ENCODE results near the gene RIN3. TPM values are rescaled to one million over a fixed set of nuclear protein-coding genes. Genes with fewer than 3 reads are reported as not detected.

RIN3 gene
- total RNA-seq, 2 experiments from 2014 or later: 15.8 to 16.0 TPM

DNA sequence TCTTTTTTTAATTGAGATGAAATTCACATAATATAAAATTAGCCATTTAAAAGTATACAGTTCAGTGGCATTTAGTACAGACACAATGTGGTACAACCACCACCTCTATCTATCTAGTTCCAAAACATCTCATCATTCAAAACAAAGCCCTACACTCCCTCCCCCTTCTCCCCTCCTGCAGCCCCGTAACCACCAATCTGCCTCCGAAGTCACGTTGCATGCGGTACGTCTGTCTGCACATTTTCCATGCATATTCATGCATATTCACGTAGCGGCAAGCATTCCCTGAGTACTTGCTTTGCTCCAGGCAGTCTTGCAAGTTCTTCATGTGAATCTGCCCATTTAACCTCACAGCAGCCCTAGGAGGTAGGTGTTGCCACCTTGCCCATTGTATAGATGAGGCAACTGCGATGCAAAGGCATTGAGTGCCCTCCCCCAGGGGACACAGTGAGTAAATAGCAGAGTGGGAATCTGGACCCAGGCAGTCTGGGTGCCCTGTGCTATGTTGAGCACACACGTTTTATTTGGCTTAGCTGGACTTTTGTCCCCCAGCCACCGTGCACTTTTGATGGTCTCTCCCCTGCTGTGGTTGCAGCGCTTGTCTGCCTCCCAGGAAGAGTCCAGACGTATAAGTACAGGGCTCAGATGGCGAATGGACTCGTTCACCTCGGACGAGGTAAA lies 43.4 kb downstream of the RIN3 start:
- DNase-seq: no peak
- Mint-ChIP-seq H3K27ac (no peak overlapping the region), H3K36me3 (ENCODE audit: low read depth) (peaks cover 2% of the 10 kb centered on the region), H3K4me1 (ENCODE audit: low read depth) (peaks cover 55% of the 10 kb centered on the region), H3K27me3 (ENCODE audit: low read depth) (no peaks in the 10 kb centered on the region), H3K9me3 (no peaks in the 10 kb centered on the region), H3K4me3 (no peak overlapping the region)
- intact Hi-C loops (cut with micrococcal nuclease): loop anchor here (1.0 to 2.0 kb wide), 2 partner anchors 22 to 29 kb away; no protein-coding TSS in a partner anchor
- CTCF ChIA-PET: interaction anchor here (0.6 kb wide), 1 partner anchor 123 kb away, joined by 3 read pairs; no protein-coding TSS in a partner anchor

GRCh38 chr14:92557544-92557912 lies 43.9 kb downstream of the RIN3 start:
- intact Hi-C loops (cut with micrococcal nuclease): loop anchor here (2.0 kb wide), 1 partner anchor 23 kb away; no protein-coding TSS in a partner anchor
- Mint-ChIP-seq H3K27me3 (ENCODE audit: low read depth) (no peaks in the 10 kb centered on the region), H3K36me3 (ENCODE audit: low read depth) (peaks cover 2% of the 10 kb centered on the region), H3K9me3 (no peaks in the 10 kb centered on the region), H3K4me1 (ENCODE audit: low read depth) (peaks cover 58% of the 10 kb centered on the region), H3K27ac (no peak overlapping the region), H3K4me3 (no peak overlapping the region)
- CTCF ChIA-PET: no interaction called here
- DNase-seq: no peak

GRCh38 chr14:92558319-92558718 lies 44.7 kb downstream of the RIN3 start:
- Mint-ChIP-seq H3K4me3 (no peak overlapping the region), H3K27me3 (ENCODE audit: low read depth) (no peaks in the 10 kb centered on the region), H3K27ac (no peak overlapping the region), H3K4me1 (ENCODE audit: low read depth) (peaks cover 64% of the 10 kb centered on the region), H3K36me3 (ENCODE audit: low read depth) (peaks cover 2% of the 10 kb centered on the region), H3K9me3 (no peaks in the 10 kb centered on the region)
- no peak for DNase-seq
- CTCF ChIA-PET: no interaction called here
- intact Hi-C loops (cut with micrococcal nuclease): no loop called here

GRCh38 chr14:92559486-92559885 lies 45.9 kb downstream of the RIN3 start:
- H3K9me3 Mint-ChIP-seq: no peaks in the 10 kb centered on the region
- H3K27me3 Mint-ChIP-seq (ENCODE audit: low read depth): no peaks in the 10 kb centered on the region
- peaks cover 2% of the 10 kb centered on the region for H3K36me3 Mint-ChIP-seq (ENCODE audit: low read depth)
- intact Hi-C loops (cut with micrococcal nuclease): no loop called here
- CTCF ChIA-PET: interaction anchor here (0.6 kb wide), 1 partner anchor 95 kb away, joined by 8 read pairs; no protein-coding TSS in a partner anchor
- H3K27ac Mint-ChIP-seq: no peak overlapping the region
- DNase-seq: no peak
- H3K4me1 Mint-ChIP-seq (ENCODE audit: low read depth): peaks cover 70% of the 10 kb centered on the region
- H3K4me3 Mint-ChIP-seq: no peak overlapping the region

- peaks cover 2% of the 10 kb centered on the region for H3K36me3 Mint-ChIP-seq (ENCODE audit: low read depth)
- CTCF ChIA-PET: no interaction called here
These were observed 46.7 kb downstream of the RIN3 start for GRCh38 chr14:92560106-92560865.

DNA sequence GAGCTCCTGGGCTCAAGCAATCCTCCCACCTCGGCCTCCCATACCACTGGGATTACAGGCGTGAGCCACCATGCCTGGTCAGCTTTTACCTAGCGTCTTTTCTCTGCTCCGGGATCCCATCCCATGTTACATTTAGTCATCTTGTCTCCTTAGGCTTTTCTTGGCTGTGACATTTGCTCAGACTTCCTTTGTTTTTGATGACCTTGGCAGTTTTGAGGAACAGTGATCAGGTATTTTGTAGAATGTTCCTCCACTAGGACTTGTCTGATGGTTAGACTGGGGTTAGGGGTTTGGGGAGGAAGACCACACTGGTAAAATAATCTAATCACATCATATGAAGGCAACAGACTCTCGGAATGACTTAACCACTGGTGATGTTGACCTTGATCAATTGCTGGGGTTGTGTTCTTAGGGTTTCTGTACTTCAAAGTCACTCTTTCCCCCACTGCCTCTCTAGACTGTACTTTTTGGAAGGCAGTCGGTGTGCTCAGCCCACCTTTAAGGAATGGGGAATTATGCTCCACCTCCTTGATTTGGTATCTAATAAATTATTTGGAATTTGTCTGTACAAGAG lies 48.4 kb downstream of the RIN3 start:
- Mint-ChIP-seq H3K4me3 (no peak overlapping the region), H3K27ac (no peak overlapping the region), H3K4me1 (ENCODE audit: low read depth) (peaks cover 49% of the 10 kb centered on the region), H3K36me3 (ENCODE audit: low read depth) (peaks cover 7% of the 10 kb centered on the region), H3K9me3 (peaks cover 3% of the 10 kb centered on the region), H3K27me3 (ENCODE audit: low read depth) (no peaks in the 10 kb centered on the region)
- CTCF ChIA-PET: no interaction called here
- intact Hi-C loops (cut with micrococcal nuclease): no loop called here
- no peak for DNase-seq

More at GRCh38 chr14:92560106-92560865, 46.7 kb downstream of the RIN3 start:
- Mint-ChIP-seq H3K9me3 (no peaks in the 10 kb centered on the region), H3K27me3 (ENCODE audit: low read depth) (no peaks in the 10 kb centered on the region), H3K4me1 (ENCODE audit: low read depth) (peaks cover 66% of the 10 kb centered on the region), H3K27ac (no peak overlapping the region), H3K4me3 (no peak overlapping the region)
- peak; percentile 74 for DNase-seq
- intact Hi-C loops (cut with micrococcal nuclease): no loop called here

DNA sequence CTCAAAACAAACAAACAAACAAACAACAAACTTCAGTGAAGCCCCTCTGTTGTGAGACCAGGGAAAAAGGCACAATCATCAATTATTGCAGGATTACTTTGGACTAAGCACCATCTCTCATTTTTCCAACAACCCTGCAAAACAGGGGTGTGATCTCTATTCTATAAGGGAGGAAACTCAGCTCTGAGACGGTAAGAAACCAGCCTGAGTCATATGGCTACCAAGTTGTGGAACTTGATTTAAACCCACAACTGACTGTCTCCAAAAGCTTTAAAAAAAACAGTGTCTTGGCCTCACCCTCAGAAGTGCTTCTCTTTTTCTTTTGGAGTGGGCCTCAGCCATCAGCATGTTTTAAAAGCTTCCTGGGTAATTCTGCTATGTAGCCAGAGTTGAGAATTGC lies 49.8 kb downstream of the RIN3 start:
- Mint-ChIP-seq H3K36me3 (ENCODE audit: low read depth) (peaks cover 15% of the 10 kb centered on the region), H3K9me3 (peaks cover 10% of the 10 kb centered on the region), H3K4me1 (ENCODE audit: low read depth) (peaks cover 42% of the 10 kb centered on the region), H3K4me3 (no peak overlapping the region), H3K27ac (no peak overlapping the region), H3K27me3 (ENCODE audit: low read depth) (no peaks in the 10 kb centered on the region)
- peak; percentile 53 for DNase-seq
- CTCF ChIA-PET: interaction anchor here (0.6 to 1.3 kb wide), 4 partner anchors 14 to 162 kb away, joined by 3 to 6 read pairs (median 4); no protein-coding TSS in a partner anchor
- intact Hi-C loops (cut with micrococcal nuclease): no loop called here

DNA sequence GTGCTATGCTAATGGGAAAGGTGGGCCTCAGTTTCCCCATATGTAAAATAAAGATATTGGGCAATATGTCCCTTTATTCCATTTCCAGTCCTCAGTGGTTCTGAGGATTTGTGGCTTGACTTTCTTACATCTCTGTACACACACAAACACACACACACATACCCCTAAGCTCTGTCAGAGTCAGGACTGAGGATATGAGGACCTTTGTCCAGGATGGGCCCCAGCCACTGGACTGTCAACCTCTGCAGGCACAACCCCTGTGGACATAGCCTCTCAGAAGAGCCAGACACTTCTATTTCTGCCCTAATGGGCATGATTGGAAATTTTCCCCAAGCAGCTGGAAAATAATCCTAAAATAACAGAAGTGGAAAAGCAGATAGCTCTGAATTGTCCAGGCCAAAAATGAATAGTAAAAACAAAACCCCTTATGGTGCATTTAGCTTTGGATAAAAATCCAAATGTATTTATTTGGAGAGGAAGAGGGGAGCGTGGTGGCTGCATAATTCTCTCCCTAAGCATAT lies 50.2 kb downstream of the RIN3 start:
- Mint-ChIP-seq H3K36me3 (ENCODE audit: low read depth) (peaks cover 13% of the 10 kb centered on the region), H3K9me3 (peaks cover 10% of the 10 kb centered on the region), H3K27me3 (ENCODE audit: low read depth) (no peaks in the 10 kb centered on the region), H3K4me1 (ENCODE audit: low read depth) (peaks cover 45% of the 10 kb centered on the region), H3K4me3 (no peak overlapping the region), H3K27ac (no peak overlapping the region)
- intact Hi-C loops (cut with micrococcal nuclease): no loop called here
- CTCF ChIA-PET: interaction anchor here (0.6 to 1.3 kb wide), 5 partner anchors 10 to 161 kb away, joined by 3 to 6 read pairs (median 4); no protein-coding TSS in a partner anchor
- DNase-seq: no peak

DNA sequence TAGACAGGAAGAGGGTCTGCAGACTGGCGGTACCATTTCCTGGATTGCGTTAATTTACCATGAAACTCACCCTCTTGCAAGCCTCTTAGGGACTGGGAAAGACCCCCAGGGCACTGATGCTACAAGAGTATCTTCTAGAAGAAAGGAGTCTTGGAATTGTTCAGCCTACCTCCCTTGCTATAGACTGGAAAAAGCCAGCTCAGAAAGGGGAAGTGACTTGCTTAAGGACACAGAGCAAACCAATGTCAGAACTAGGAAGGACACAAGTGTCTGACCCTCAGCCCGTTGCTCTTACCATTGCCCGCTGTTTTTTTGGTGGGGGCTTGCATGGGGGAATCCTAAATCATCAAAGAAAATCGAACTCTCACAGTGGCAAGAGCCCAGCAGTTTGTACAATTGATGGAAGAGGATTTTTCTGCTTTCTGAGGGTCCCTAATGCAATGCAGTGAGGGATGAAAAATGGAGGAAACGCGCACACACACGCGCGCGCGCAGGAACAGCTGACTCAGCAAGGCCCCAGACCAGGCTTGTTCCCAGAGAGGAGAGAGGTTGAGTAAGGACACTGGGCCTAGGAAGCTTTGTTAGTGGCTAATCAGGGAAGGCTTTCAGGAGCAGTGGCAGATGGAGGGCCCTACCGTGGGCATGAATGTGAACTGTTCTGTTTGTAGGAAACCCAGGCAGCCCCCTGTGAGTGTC lies 50.9 kb downstream of the RIN3 start:
- peaks cover 13% of the 10 kb centered on the region for H3K36me3 Mint-ChIP-seq (ENCODE audit: low read depth)
- H3K27me3 Mint-ChIP-seq (ENCODE audit: low read depth): no peaks in the 10 kb centered on the region
- intact Hi-C loops (cut with micrococcal nuclease): no loop called here
- H3K4me3 Mint-ChIP-seq: no peak overlapping the region
- CTCF ChIA-PET: interaction anchor here (1.0 to 1.3 kb wide), 4 partner anchors 10 to 51 kb away, joined by 3 to 6 read pairs (median 4); no protein-coding TSS in a partner anchor
- no peak overlapping the region for H3K27ac Mint-ChIP-seq
- H3K9me3 Mint-ChIP-seq: peaks cover 10% of the 10 kb centered on the region
- H3K4me1 Mint-ChIP-seq (ENCODE audit: low read depth): peaks cover 46% of the 10 kb centered on the region
- DNase-seq: no peak

DNA sequence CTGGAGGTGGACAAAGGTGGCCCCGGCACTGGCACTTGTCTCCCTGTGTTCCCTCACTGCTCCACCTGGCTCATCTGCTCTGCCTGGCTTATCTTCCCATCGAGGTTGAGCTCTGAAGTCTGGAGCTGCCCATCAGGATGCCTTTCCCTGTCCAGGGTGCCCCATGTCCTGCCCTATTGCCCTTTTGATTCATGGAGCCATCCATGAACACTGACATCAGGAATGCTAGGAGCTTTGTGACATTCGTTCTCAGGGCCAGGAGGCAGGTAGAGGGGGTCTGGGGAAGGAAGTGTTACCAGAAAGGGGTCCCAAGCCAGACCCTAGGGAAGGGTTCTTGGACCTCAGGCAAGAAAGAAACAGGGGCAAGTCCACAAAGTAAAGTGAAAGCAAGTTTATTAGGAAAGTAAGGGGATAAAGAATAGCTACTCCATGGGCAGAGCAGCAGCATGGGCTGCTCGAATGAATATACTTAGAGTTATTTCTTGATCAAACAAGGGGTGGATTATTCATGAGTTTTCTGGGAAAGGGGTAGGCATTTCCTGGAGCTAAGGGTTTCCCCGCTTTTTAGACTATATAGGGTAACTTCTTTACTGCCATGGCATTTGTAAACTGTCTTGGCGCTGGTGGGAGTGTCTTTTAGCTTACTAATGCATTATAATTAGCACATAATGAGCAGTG lies 51.6 kb downstream of the RIN3 start:
- H3K36me3 Mint-ChIP-seq (ENCODE audit: low read depth): peaks cover 13% of the 10 kb centered on the region
- H3K4me1 Mint-ChIP-seq (ENCODE audit: low read depth): peaks cover 43% of the 10 kb centered on the region
- no peak overlapping the region for H3K27ac Mint-ChIP-seq

DNA sequence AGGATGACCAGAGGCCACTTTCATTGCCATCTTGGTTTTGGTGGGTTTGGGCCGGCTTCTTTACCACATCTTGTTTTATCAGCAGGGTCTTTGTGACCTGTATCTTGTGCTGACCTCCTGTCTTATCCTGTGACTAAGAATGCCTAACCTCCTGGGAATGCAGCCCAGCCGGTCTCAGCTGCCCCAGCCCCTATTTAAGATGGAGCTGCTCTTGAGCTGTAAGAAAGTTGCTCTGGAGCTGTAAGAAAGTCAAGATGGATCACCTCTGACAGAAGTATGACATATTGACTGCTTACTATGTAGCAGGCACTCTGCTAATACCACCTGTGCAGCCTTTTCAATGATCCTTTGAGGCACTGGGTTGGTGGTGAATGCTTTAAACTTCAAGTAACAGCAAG lies 52.1 kb downstream of the RIN3 start:
- Mint-ChIP-seq H3K27ac (no peak overlapping the region), H3K9me3 (peaks cover 10% of the 10 kb centered on the region), H3K4me3 (no peak overlapping the region), H3K27me3 (ENCODE audit: low read depth) (no peaks in the 10 kb centered on the region), H3K36me3 (ENCODE audit: low read depth) (peaks cover 13% of the 10 kb centered on the region), H3K4me1 (ENCODE audit: low read depth) (peaks cover 39% of the 10 kb centered on the region)
- CTCF ChIA-PET: interaction anchor here (0.5 to 1.0 kb wide), 2 partner anchors 11 to 22 kb away, joined by 3 to 5 read pairs; no protein-coding TSS in a partner anchor
- intact Hi-C loops (cut with micrococcal nuclease): no loop called here
- no peak for DNase-seq

More for the DNA sequence above, 51.6 kb downstream of the RIN3 start:
- no peak for DNase-seq
- H3K9me3 Mint-ChIP-seq: peaks cover 10% of the 10 kb centered on the region
- CTCF ChIA-PET: interaction anchor here (0.5 to 1.0 kb wide), 3 partner anchors 11 to 21 kb away, joined by 3 to 5 read pairs (median 3); no protein-coding TSS in a partner anchor
- intact Hi-C loops (cut with micrococcal nuclease): no loop called here
- no peak overlapping the region for H3K4me3 Mint-ChIP-seq
- H3K27me3 Mint-ChIP-seq (ENCODE audit: low read depth): no peaks in the 10 kb centered on the region

Measured in activated naive CD4-positive, alpha-beta T cell treated with anti-CD3 and anti-CD28 coated beads for 36 hours (primary cell).